Measurements from ENCODE around the gene PLPPR1. TPM values are rescaled to one million over a fixed set of nuclear protein-coding genes. Genes with fewer than 3 reads are reported as not detected.

PLPPR1 gene
- total and polyA plus RNA-seq, 2 of the 4 experiments (the other 2 are of a cell fraction) = not detected

- Histone ChIP-seq H2AFZ (replicated peaks; ENCODE audit: low read length, poor library complexity) (no peak overlapping the region), H3K9me1 (ENCODE audit: insufficient read depth, low read length) (no peaks in the 10 kb centered on the region), H4K8ac (ENCODE audit: low read depth in 2 of 2, low read length in 2 of 2) (no peak overlapping the region), H3K18ac (ENCODE audit: low read depth, low read length) (no peak overlapping the region), H3K27ac (ENCODE audit: insufficient read depth, low read length) (no peak overlapping the region), H3K9ac (ENCODE audit: low read depth, low read length) (no peak overlapping the region), H3K56ac (ENCODE audit: extremely low read depth, insufficient read depth, low read length) (no peak overlapping the region), H2BK5ac (ENCODE audit: low read depth, low read length, poor library complexity, severe bottlenecking) (no peak overlapping the region), H3K4me3 (ENCODE audit: insufficient read depth, low read depth, low read length) (no peak overlapping the region), H3K4me1 (ENCODE audit: control insufficient read depth, insufficient read depth, low read length) (no peaks in the 10 kb centered on the region), H3K9me3 (ENCODE audit: control insufficient read depth, insufficient read depth, low read length) (no peaks in the 10 kb centered on the region), H4K5ac (ENCODE audit: low read depth, low read length) (no peak overlapping the region), H2BK15ac (ENCODE audit: low read depth, low read length) (no peak overlapping the region), H3K79me1 (ENCODE audit: low read depth in 1 of 2, low read length in 2 of 2) (no peaks in the 10 kb centered on the region), H3K36me3 (ENCODE audit: control insufficient read depth, insufficient read depth, low read length) (no peaks in the 10 kb centered on the region), H3K4me2 (ENCODE audit: low read depth, low read length) (no peak overlapping the region), H3K23ac (ENCODE audit: low read depth, low read length) (no peak overlapping the region), H3K14ac (replicated peaks; ENCODE audit: low read depth, low read length) (no peak overlapping the region), H2BK20ac (ENCODE audit: low read depth, low read length) (no peak overlapping the region), H4K91ac (ENCODE audit: insufficient read depth, low read depth, low read length) (no peak overlapping the region), H2AK9ac (replicated peaks; ENCODE audit: low read depth, low read length, poor library complexity) (no peak overlapping the region), H4K20me1 (ENCODE audit: insufficient read depth, low read length) (no peaks in the 10 kb centered on the region), H2BK120ac (ENCODE audit: low read depth, low read length) (no peak overlapping the region), H3K4ac (ENCODE audit: low read depth, low read length) (no peak overlapping the region), H2AK5ac (ENCODE audit: low read depth, low read length) (no peak overlapping the region), H3K27me3 (ENCODE audit: control insufficient read depth, insufficient read depth, low read length) (no peaks in the 10 kb centered on the region)
- dilution Hi-C loops (cut with HindIII; ENCODE audit: low sequenced_read_pairs, unreplicated experiment) = no loop called here
- intact Hi-C loops (cut with micrococcal nuclease) = no loop called here
- ChIA-PET POLR2A (ENCODE audit: unreplicated experiment) (no interaction called here), CTCF (no interaction called here)
- BruUV-seq (replicated peaks) = no TSS peak
- in situ Hi-C loops (cut with MboI; ENCODE audit: low sequenced_read_pairs) = no loop called here
- TF ChIP-seq POLR2A (IDR thresholded peaks at IDR 0.05; ENCODE audit: low read depth, low read length) = no peak
- DNase-seq (no peak), ATAC-seq (ENCODE audit: low read depth) (no peak)
Measured at GRCh38 chr9:101264727-101265126, 236.2 kb downstream of the PLPPR1 start.
